HCT116 (cell line): ENCODE data around the gene DHRS7B. TPM values are rescaled to one million over a fixed set of nuclear protein-coding genes. Genes with fewer than 3 reads are reported as not detected.

Experiments used
- ATAC-seq: fragments of 200-7000 bp; cut with Tn5 transposase; 2 replicates; pipeline ENCODE4 v1.9.1; 2020; ENCODE audit warnings: mild to moderate bottlenecking, moderate library complexity
- BruUV-seq: library from RNA; stranded (reverse); fragments of 400-500 nt; replicated peaks from 2 replicates; lab custom pipeline; 2021; lab: Mats Ljungman, UMichigan
- CTCF ChIA-PET: fragments of 300-600 bp; sonication (Branson Sonifier 250); formaldehyde crosslinking; loops from one replicate; lab custom pipeline; 2021; ENCODE audit warnings: antibody characterized with exemption; lab: Charles Lee
- POLR2A ChIA-PET: fragments of 300-600, 350-600 bp; sonication (Branson Sonifier 250); formaldehyde crosslinking; loops from one replicate; lab custom pipeline; 2021; ENCODE audit warnings: antibody characterized with exemption; lab: Charles Lee
- RAD21 ChIA-PET, 2 experiments: fragments of 300-600 bp; sonication (Branson Sonifier 250); formaldehyde crosslinking; loops; one replicate each; lab custom pipeline; 2023; ENCODE audit warnings: low total read pairs in 2 of 2; ENCODE audit not compliant: uncharacterized antibody in 2 of 2, unreplicated experiment in 2 of 2, low non-redundant PET in 1 of 2; lab: Charles Lee
- DNase-seq: peaks from one replicate; pipeline ENCODE4 v3.0.0-alpha.2; 2010; ENCODE audit warnings: low read depth, low spot score
- H2AFZ ChIP-seq: fragments of 200-600 bp; shearing (Covaris generic), sonication (generic); 2 replicates; pipeline ENCODE4 v1.6.1; 2017; ENCODE audit warnings: low read depth, mixed run types, mixed read lengths, antibody characterized with exemption, low read length; ENCODE audit not compliant: poor library complexity, severe bottlenecking
- H3K27ac ChIP-seq: 2 replicates; pipeline ENCODE4 v1.5.1; 2012; ENCODE audit warnings: low read depth, low read length
- H3K27me3 ChIP-seq: fragments of 200-600 bp; sonication (generic); 2 replicates; pipeline ENCODE4 v1.6.1; 2016; ENCODE audit warnings: mixed run types, low read length, mixed read lengths; ENCODE audit not compliant: insufficient read depth
- H3K36me3 ChIP-seq, 2 experiments: fragments of 200-500 bp in 1 of 2; fragments of 200-600 bp in 1 of 2; sonication (Bioruptor generic) in 1 of 2; sonication (generic) in 1 of 2; 2 replicates each; pipeline versions ENCODE4 v1.5.1 to v1.6.1; 2014 to 2016; ENCODE audit warnings: low read length in 2 of 2, inconsistent platforms in 1 of 2, mixed read lengths in 1 of 2, mixed run types in 1 of 2; ENCODE audit not compliant: insufficient read depth in 2 of 2, control insufficient read depth in 1 of 2
- H3K4me1 ChIP-seq, 2 experiments: fragments of 200-600 bp in 1 of 2; sonication (generic) in 1 of 2; 2 replicates each; pipeline versions ENCODE4 v1.5.1 to v1.6.1; 2012 to 2017; ENCODE audit warnings: low read length in 2 of 2, inconsistent platforms in 1 of 2, mild to moderate bottlenecking in 1 of 2, mixed read lengths in 1 of 2, mixed run types in 1 of 2, moderate library complexity in 1 of 2; ENCODE audit not compliant: insufficient read depth in 2 of 2, control insufficient read depth in 1 of 2
- H3K4me2 ChIP-seq: fragments of 200-600 bp; sonication (generic); 2 replicates; pipeline ENCODE4 v1.6.1; 2017; ENCODE audit warnings: mixed run types, low read length, mixed read lengths
- H3K4me3 ChIP-seq, 2 experiments: fragments of 200-600 bp in 1 of 2; sonication (generic) in 1 of 2; replicated peaks in 1 of 2; 2 replicates each; pipeline ENCODE4 v1.5.1; 2011 to 2016; ENCODE audit warnings: low read length in 2 of 2, control low read depth in 1 of 2, low read depth in 1 of 2, mild to moderate bottlenecking in 1 of 2, mixed read lengths in 1 of 2, mixed run types in 1 of 2
- H3K79me2 ChIP-seq: fragments of 200-600 bp; sonication (generic); 2 replicates; pipeline ENCODE4 v1.6.1; 2017; ENCODE audit warnings: mild to moderate bottlenecking, mixed run types, low read length, moderate library complexity, mixed read lengths; ENCODE audit not compliant: insufficient read depth
- H3K9ac ChIP-seq: fragments of 200-600 bp; sonication (generic); 2 replicates; pipeline ENCODE4 v1.6.1; 2016; ENCODE audit warnings: low read length, mixed read lengths
- H3K9me2 ChIP-seq: fragments of 200-600 bp; sonication (generic), shearing (Covaris generic); 2 replicates; pipeline ENCODE4 v1.6.1; 2017; ENCODE audit warnings: mixed run types, mild to moderate bottlenecking, moderate library complexity; ENCODE audit not compliant: insufficient read depth
- H3K9me3 ChIP-seq, 2 experiments: fragments of 200-500 bp in 1 of 2; fragments of 200-600 bp in 1 of 2; sonication (Bioruptor generic) in 1 of 2; sonication (generic) in 1 of 2; 2 replicates each; pipeline ENCODE4 v1.6.1; 2014 to 2017; ENCODE audit warnings: low read length in 2 of 2, mixed read lengths in 2 of 2, inconsistent platforms in 1 of 2, low read depth in 1 of 2, mild to moderate bottlenecking in 1 of 2, mixed run types in 1 of 2, moderate library complexity in 1 of 2; ENCODE audit not compliant: control insufficient read depth in 1 of 2, insufficient read depth in 1 of 2
- H4K20me1 ChIP-seq: fragments of 200-600 bp; sonication (generic), shearing (Covaris generic); 2 replicates; pipeline ENCODE4 v1.6.1; 2017; ENCODE audit warnings: mixed run types, mild to moderate bottlenecking, moderate library complexity; ENCODE audit not compliant: insufficient read depth
- CEBPB ChIP-seq: IDR thresholded peaks from 2 replicates; pipeline ENCODE4 v1.6.1; 2012; ENCODE audit warnings: low read depth
- CTCF ChIP-seq, 3 experiments: fragments of 200-600 bp in 1 of 3; sonication (generic) in 1 of 3; IDR thresholded peaks in 2 of 3; conservative IDR thresholded peaks in 1 of 3; 2 replicates each; pipeline ENCODE4 v1.5.1; 2012 to 2017; ENCODE audit warnings: low read depth in 2 of 3, low read length in 2 of 3, antibody characterized with exemption in 1 of 3, borderline replicate concordance in 1 of 3, control low read depth in 1 of 3, mild to moderate bottlenecking in 1 of 3, mixed read lengths in 1 of 3, mixed run types in 1 of 3, moderate library complexity in 1 of 3; ENCODE audit not compliant: insufficient read depth in 1 of 3
- EGR1 ChIP-seq: IDR thresholded peaks from 2 replicates; pipeline ENCODE4 v1.6.1; 2012; ENCODE audit warnings: low read depth
- ELF1 ChIP-seq: IDR thresholded peaks from 2 replicates; pipeline ENCODE4 v1.6.1; 2012; ENCODE audit warnings: low read depth, borderline replicate concordance
- EZH2phosphoT487 ChIP-seq: fragments of 200-600 bp; IDR thresholded peaks from 2 replicates; pipeline ENCODE4 v1.6.1; 2018; ENCODE audit warnings: antibody characterized with exemption, borderline replicate concordance
- FOSL1 ChIP-seq: IDR thresholded peaks from 2 replicates; pipeline ENCODE4 v1.6.1; 2012; ENCODE audit warnings: low read depth
- JUND ChIP-seq: IDR thresholded peaks from 2 replicates; pipeline ENCODE4 v1.6.1; 2012
- MAX ChIP-seq: IDR thresholded peaks from 2 replicates; pipeline ENCODE4 v1.6.1; 2012
- POLR2A ChIP-seq: IDR thresholded peaks from 2 replicates; pipeline ENCODE4 v1.7.0; 2011; ENCODE audit warnings: borderline replicate concordance; ENCODE audit not compliant: insufficient read depth, insufficient read length; ENCODE audit errors: extremely low read depth
- POLR2AphosphoS5 ChIP-seq: IDR thresholded peaks from 2 replicates; pipeline ENCODE4 v1.6.1; 2011; ENCODE audit warnings: mild to moderate bottlenecking, low read depth, low read length, moderate library complexity
- SIN3A ChIP-seq: IDR thresholded peaks from 2 replicates; pipeline ENCODE4 v1.6.1; 2012; ENCODE audit warnings: low read depth
- TCF7L2 ChIP-seq: IDR thresholded peaks from 2 replicates; pipeline ENCODE4 v1.7.0; 2011; ENCODE audit warnings: borderline replicate concordance, inconsistent platforms; ENCODE audit not compliant: insufficient read depth, insufficient read length; ENCODE audit errors: extremely low read depth
- ZBTB33 ChIP-seq: IDR thresholded peaks from 2 replicates; pipeline ENCODE4 v1.6.1; 2011; ENCODE audit warnings: mild to moderate bottlenecking, low read length, moderate library complexity; ENCODE audit not compliant: insufficient replicate concordance; ENCODE audit errors: extremely low read depth
- ZNF274 ChIP-seq: fragments of 200-500 bp; sonication (Bioruptor generic); IDR thresholded peaks from 2 replicates; pipeline ENCODE4 v1.6.1; 2014; ENCODE audit warnings: mild to moderate bottlenecking, low read depth, low read length, inconsistent platforms
- intact Hi-C: fragments of 100-400 bp; cut with micrococcal nuclease; formaldehyde crosslinking; loops from 2 replicates; pipeline ENCODE4 v1.10.0; 2022
- total RNA-seq: library from RNA; stranded (reverse); gene quantifications from one replicate; pipeline ENCODE4 v1.2.1, GENCODE V29; 2021; ENCODE audit not compliant: unreplicated experiment

DHRS7B gene
- total RNA-seq, 1 experiment from 2014 or later, result 19.6 TPM

- no peak overlapping the region for H3K4me3 ChIP-seq
- no peak for DNase-seq
- intact Hi-C loops, result no loop called here
Observed at GRCh38 chr17:21078016-21078780, 48.6 kb upstream of the DHRS7B start.

More at GRCh38 chr17:21078016-21078780, 48.6 kb upstream of the DHRS7B start:
- H3K79me2 ChIP-seq, result no peaks in the 10 kb centered on the region
- H3K27me3 ChIP-seq, result no peaks in the 10 kb centered on the region
- H3K27ac ChIP-seq, result no peak overlapping the region
- no peaks in the 10 kb centered on the region for H4K20me1 ChIP-seq
- no peak for ATAC-seq
- H3K9ac ChIP-seq, result no peak overlapping the region
- H3K9me3 ChIP-seq, result no peaks in the 10 kb centered on the region
- H2AFZ ChIP-seq, result no peak overlapping the region
- no peak for TF ChIP-seq POLR2AphosphoS5
- no peak for TF ChIP-seq CTCF (IDR thresholded peaks at IDR 0.05 in 2 of 3, conservative IDR thresholded peaks at IDR 0.05 in 1 of 3; ENCODE audit: borderline replicate concordance in 1 of 3, insufficient read depth in 1 of 3, low read depth in 2 of 3, low read length in 2 of 3)
- no peak for TF ChIP-seq FOSL1
- TF ChIP-seq ELF1, result no peak
- no peak for TF ChIP-seq ZNF274
- TF ChIP-seq EGR1, result no peak
- TF ChIP-seq JUND, result no peak
- no peak for TF ChIP-seq EZH2phosphoT487
- TF ChIP-seq CEBPB, result no peak
- no peak for TF ChIP-seq MAX
- TF ChIP-seq POLR2A, result no peak
- TF ChIP-seq SIN3A, result no peak
- TF ChIP-seq ZBTB33, result no peak
- TF ChIP-seq TCF7L2, result no peak
- no peaks in the 10 kb centered on the region for H3K9me2 ChIP-seq
- ChIA-PET RAD21 (no interaction called here), CTCF (no interaction called here), POLR2A (interaction anchor here (0.6 kb wide), 1 partner anchor 10 kb away, joined by 3 read pairs; no protein-coding TSS in a partner anchor)
- no TSS peak for BruUV-seq
- H3K4me2 ChIP-seq, result no peak overlapping the region
- H3K36me3 ChIP-seq, result no peaks in the 10 kb centered on the region
- peaks cover 0 to 6% of the 10 kb centered on the region in 2 experiments; a peak in 1 of 4 replicates for H3K4me1 ChIP-seq
